HepG2 (cell line): ENCODE measurements around the gene CMTM2. TPM values are rescaled to one million over a fixed set of nuclear protein-coding genes. Genes with fewer than 3 reads are reported as not detected.
A peak's percentile ranks its signal among the peaks of the same experiment; 100 is the strongest.

Experiments used
- CC2D1A ChIP-seq: sonication (generic); formaldehyde crosslinking; IDR thresholded peaks from 2 replicates; pipeline ENCODE4 v1.8.1; 2023; ENCODE audit warnings: mild to moderate bottlenecking, missing genetic modification reagents
- MED8 ChIP-seq: sonication (generic); formaldehyde crosslinking; IDR thresholded peaks from 2 replicates; pipeline ENCODE4 v1.8.1; 2023; ENCODE audit warnings: mild to moderate bottlenecking, missing genetic modification reagents; ENCODE audit not compliant: insufficient replicate concordance
- MEIS1 ChIP-seq: sonication (generic); formaldehyde crosslinking; IDR thresholded peaks from 2 replicates; pipeline ENCODE4 v1.9.0; 2021; ENCODE audit warnings: mild to moderate bottlenecking, missing genetic modification reagents, moderate library complexity, borderline replicate concordance
- MLLT10 ChIP-seq: sonication (generic); formaldehyde crosslinking; IDR thresholded peaks from 2 replicates; pipeline ENCODE4 v1.4.0; 2020; ENCODE audit warnings: missing genetic modification reagents
- NFKBIZ ChIP-seq: IDR thresholded peaks from 2 replicates; pipeline ENCODE4 v1.6.1; 2018; ENCODE audit warnings: missing genetic modification reagents, missing compliant biosample characterization
- NKX3-1 ChIP-seq: sonication (generic); formaldehyde crosslinking; IDR thresholded peaks from 2 replicates; pipeline ENCODE4 v1.5.0; 2020; ENCODE audit warnings: missing genetic modification reagents
- RCOR2 ChIP-seq: IDR thresholded peaks from 2 replicates; pipeline ENCODE4 v1.6.1; 2016; ENCODE audit warnings: missing biosample characterization, missing genetic modification reagents
- REXO4 ChIP-seq: sonication (generic); formaldehyde crosslinking; IDR thresholded peaks from 2 replicates; pipeline ENCODE4 v1.8.0; 2022; ENCODE audit warnings: missing genetic modification reagents, mild to moderate bottlenecking, borderline replicate concordance
- TCF12 ChIP-seq, 2 experiments: fragments of 450-650 bp in 1 of 2; sonication (generic) in 1 of 2; formaldehyde crosslinking in 1 of 2; IDR thresholded peaks; 2 replicates each; pipeline versions ENCODE4 v1.6.1 to v1.8.0; 2017 to 2022; ENCODE audit warnings: antibody characterized with exemption in 1 of 2, mild to moderate bottlenecking in 1 of 2, missing genetic modification reagents in 1 of 2, moderate library complexity in 1 of 2
- ZBTB1 ChIP-seq: sonication (generic); formaldehyde crosslinking; IDR thresholded peaks from 2 replicates; pipeline ENCODE4 v1.4.0; 2020; ENCODE audit warnings: missing genetic modification reagents, borderline replicate concordance
- ZNF205 ChIP-seq: IDR thresholded peaks from 2 replicates; pipeline ENCODE4 v1.6.1; 2018; ENCODE audit warnings: missing biosample characterization, missing genetic modification reagents
- ZNF234 ChIP-seq: sonication (generic); formaldehyde crosslinking; conservative IDR thresholded peaks from 2 replicates; pipeline ENCODE4 v1.5.1; 2020; ENCODE audit warnings: mild to moderate bottlenecking, missing genetic modification reagents
- ZNF329 ChIP-seq: sonication (generic); formaldehyde crosslinking; IDR thresholded peaks from 2 replicates; pipeline ENCODE4 v1.9.0; 2021; ENCODE audit warnings: low read depth, mild to moderate bottlenecking, missing genetic modification reagents
- ZNF567 ChIP-seq: sonication (generic); formaldehyde crosslinking; IDR thresholded peaks from 2 replicates; pipeline ENCODE4 v1.8.1; 2023; ENCODE audit warnings: mild to moderate bottlenecking, missing genetic modification reagents, borderline replicate concordance
- ZNF674 ChIP-seq: sonication (generic); formaldehyde crosslinking; IDR thresholded peaks from 2 replicates; pipeline ENCODE4 v1.5.0; 2020; ENCODE audit warnings: low read depth, mild to moderate bottlenecking, missing genetic modification reagents
- ZNF703 ChIP-seq: sonication (generic); formaldehyde crosslinking; IDR thresholded peaks from 2 replicates; pipeline ENCODE4 v1.5.1; 2020; ENCODE audit warnings: missing genetic modification reagents, mild to moderate bottlenecking, moderate library complexity, borderline replicate concordance
- ZNF709 ChIP-seq: sonication (generic); formaldehyde crosslinking; IDR thresholded peaks from 2 replicates; pipeline ENCODE4 v1.5.0; 2020; ENCODE audit warnings: mild to moderate bottlenecking, missing genetic modification reagents
- ZSCAN21 ChIP-seq: sonication (generic); formaldehyde crosslinking; IDR thresholded peaks from 2 replicates; pipeline ENCODE4 v1.8.0; 2022; ENCODE audit warnings: mild to moderate bottlenecking, missing genetic modification reagents, moderate library complexity, borderline replicate concordance
- polyA plus RNA-seq, 8 experiments: library from polyadenylated mRNA; depleted of rRNA in 3 of 8; stranded (reverse) in 7 of 8; unstranded in 1 of 8; fragments of >200 nt; fragmentation: Illumina TruSeq in 4 of 8; extraction: Trizol in 4 of 8; gene quantifications; 2 replicates each; pipeline versions ENCODE4 v1.2.1 to v1.2.3, GENCODE V29; 2011 to 2016; ENCODE audit warnings: low read depth in 4 of 8, missing spikeins in 1 of 8, mixed read lengths in 1 of 8; ENCODE audit not compliant: insufficient read depth in 1 of 8
- total RNA-seq, 5 experiments: library from RNA; depleted of rRNA; stranded (reverse); fragments of >200 nt; fragmentation: Illumina TruSeq; extraction: Trizol; gene quantifications; 2 replicates each; pipeline ENCODE4 v1.2.3, GENCODE V29; 2016; ENCODE audit warnings: low read depth in 1 of 5
- TF ChIP-seq, protein P1 (sequence below): sonication (generic); formaldehyde crosslinking; IDR thresholded peaks from 2 replicates; pipeline ENCODE4 v1.9.0; 2021; ENCODE audit warnings: missing genetic modification reagents, borderline replicate concordance
- TF ChIP-seq, protein P2 (sequence below): sonication (generic); formaldehyde crosslinking; IDR thresholded peaks from 2 replicates; pipeline ENCODE4 v1.4.0; 2020; ENCODE audit warnings: missing genetic modification reagents
- TF ChIP-seq, protein P3 (sequence below): sonication (generic); formaldehyde crosslinking; IDR thresholded peaks from 2 replicates; pipeline ENCODE4 v1.4.0; 2020; ENCODE audit warnings: missing genetic modification reagents, borderline replicate concordance

CMTM2 gene
- total and polyA plus RNA-seq, 2 of the 13 experiments (the other 11 are each of a cell fraction or from before 2014, with no cell fraction given), result not detected

DNA sequence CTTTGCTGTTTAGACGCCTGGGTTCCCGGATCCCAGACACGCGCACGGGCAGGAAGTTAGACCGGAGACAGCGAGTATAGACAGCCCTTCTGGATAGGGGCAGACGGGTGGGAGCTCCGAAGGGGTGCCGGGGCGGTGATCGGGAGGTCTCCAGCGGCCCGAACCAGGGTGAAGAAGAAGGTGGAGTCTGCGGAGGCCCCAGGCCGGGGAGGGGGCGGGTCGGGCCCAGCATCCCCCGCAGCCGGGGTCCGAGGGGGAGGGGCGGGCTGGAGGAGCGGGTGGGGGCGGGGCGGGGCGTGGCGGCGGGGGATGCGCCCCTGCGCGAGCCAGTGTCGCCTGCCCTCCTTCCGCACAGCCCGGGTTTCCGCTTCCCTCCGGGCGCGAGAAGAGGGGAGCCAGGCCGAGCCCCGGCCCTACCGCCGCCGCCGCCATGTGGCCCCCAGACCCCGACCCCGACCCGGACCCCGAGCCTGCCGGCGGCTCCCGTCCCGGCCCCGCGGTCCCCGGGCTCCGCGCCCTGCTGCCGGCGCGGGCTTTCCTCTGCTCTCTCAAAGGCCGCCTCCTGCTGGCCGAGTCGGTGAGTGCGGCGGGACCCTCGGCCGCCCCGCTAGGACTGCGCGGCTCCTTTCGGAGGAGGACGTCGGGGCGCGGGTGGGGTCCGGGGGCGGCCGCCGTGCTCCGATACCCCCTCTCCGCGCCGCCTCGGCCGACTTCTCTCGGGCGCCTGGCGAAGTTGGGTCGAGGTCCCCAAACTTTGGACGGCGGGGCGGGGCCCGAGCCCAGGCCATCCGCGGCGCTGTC, 25.3 kb downstream of the CMTM2 start, which contains the start of gene CMTM3 (continued):
- TF ChIP-seq ZBTB1 (CRISPR knock-in tag) (no peak), MEIS1 (CRISPR knock-in tag) (peak; percentile 10; the same call in 1 of the 2 replicates), MED8 (CRISPR knock-in tag) (no peak), ZNF205 (0 out of 2 replicates have a peak, but pooled peaks have one; percentile 41), NKX3-1 (CRISPR knock-in tag) (no peak), RCOR2 (CRISPR knock-in tag) (no peak), ZNF329 (no peak), ZNF709 (CRISPR knock-in tag) (no peak), MLLT10 (no peak), CC2D1A (CRISPR knock-in tag) (no peak), NFKBIZ (no peak), ZSCAN21 (CRISPR knock-in tag) (no peak; the same call in 1 of the 2 replicates), ZNF567 (CRISPR knock-in tag) (no peak), TCF12 (IDR thresholded peaks at IDR 0.05) (no peak), TCF12 (CRISPR knock-in tag; IDR thresholded peaks at IDR 0.05) (0 out of 2 replicates have a peak, but pooled peaks have one; percentile 62), ZNF674 (CRISPR knock-in tag) (no peak), ZNF703 (CRISPR knock-in tag) (no peak), ZNF234 (CRISPR knock-in tag) (no peak), REXO4 (CRISPR knock-in tag) (no peak)
- TF ChIP-seq, protein P1, sequence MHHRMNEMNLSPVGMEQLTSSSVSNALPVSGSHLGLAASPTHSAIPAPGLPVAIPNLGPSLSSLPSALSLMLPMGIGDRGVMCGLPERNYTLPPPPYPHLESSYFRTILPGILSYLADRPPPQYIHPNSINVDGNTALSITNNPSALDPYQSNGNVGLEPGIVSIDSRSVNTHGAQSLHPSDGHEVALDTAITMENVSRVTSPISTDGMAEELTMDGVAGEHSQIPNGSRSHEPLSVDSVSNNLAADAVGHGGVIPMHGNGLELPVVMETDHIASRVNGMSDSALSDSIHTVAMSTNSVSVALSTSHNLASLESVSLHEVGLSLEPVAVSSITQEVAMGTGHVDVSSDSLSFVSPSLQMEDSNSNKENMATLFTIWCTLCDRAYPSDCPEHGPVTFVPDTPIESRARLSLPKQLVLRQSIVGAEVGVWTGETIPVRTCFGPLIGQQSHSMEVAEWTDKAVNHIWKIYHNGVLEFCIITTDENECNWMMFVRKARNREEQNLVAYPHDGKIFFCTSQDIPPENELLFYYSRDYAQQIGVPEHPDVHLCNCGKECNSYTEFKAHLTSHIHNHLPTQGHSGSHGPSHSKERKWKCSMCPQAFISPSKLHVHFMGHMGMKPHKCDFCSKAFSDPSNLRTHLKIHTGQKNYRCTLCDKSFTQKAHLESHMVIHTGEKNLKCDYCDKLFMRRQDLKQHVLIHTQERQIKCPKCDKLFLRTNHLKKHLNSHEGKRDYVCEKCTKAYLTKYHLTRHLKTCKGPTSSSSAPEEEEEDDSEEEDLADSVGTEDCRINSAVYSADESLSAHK, result no peak
- TF ChIP-seq, protein P2, sequence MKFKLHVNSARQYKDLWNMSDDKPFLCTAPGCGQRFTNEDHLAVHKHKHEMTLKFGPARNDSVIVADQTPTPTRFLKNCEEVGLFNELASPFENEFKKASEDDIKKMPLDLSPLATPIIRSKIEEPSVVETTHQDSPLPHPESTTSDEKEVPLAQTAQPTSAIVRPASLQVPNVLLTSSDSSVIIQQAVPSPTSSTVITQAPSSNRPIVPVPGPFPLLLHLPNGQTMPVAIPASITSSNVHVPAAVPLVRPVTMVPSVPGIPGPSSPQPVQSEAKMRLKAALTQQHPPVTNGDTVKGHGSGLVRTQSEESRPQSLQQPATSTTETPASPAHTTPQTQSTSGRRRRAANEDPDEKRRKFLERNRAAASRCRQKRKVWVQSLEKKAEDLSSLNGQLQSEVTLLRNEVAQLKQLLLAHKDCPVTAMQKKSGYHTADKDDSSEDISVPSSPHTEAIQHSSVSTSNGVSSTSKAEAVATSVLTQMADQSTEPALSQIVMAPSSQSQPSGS, result peak; percentile 22; the same call in 1 of the 2 replicates
- TF ChIP-seq, protein P3, sequence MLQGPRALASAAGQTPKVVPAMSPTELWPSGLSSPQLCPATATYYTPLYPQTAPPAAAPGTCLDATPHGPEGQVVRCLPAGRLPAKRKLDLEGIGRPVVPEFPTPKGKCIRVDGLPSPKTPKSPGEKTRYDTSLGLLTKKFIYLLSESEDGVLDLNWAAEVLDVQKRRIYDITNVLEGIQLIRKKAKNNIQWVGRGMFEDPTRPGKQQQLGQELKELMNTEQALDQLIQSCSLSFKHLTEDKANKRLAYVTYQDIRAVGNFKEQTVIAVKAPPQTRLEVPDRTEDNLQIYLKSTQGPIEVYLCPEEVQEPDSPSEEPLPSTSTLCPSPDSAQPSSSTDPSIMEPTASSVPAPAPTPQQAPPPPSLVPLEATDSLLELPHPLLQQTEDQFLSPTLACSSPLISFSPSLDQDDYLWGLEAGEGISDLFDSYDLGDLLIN (CRISPR knock-in tag), result no peak
